PC-9 (cell line): Measurements from ENCODE around the gene CLUH.

Experiments
- CTCF ChIP-seq: fragments of 200-600 bp; sonication (generic); conservative IDR thresholded peaks from 2 replicates; pipeline ENCODE4 v1.6.1; 2017; ENCODE audit warnings: mixed run types, antibody characterized with exemption, mild to moderate bottlenecking, moderate library complexity
- EZH2 ChIP-seq: fragments of 200-600 bp; sonication (generic); IDR thresholded peaks from 2 replicates; pipeline ENCODE4 v1.8.0; 2017; ENCODE audit warnings: antibody characterized with exemption, low read depth

GRCh38 chr17:2734939-2735338, 23.4 kb upstream of the CLUH start:
- TF ChIP-seq CTCF (no peak), EZH2 (no peak)
